ENCODE data around the gene RTN4IP1.

RTN4IP1 gene

DNA sequence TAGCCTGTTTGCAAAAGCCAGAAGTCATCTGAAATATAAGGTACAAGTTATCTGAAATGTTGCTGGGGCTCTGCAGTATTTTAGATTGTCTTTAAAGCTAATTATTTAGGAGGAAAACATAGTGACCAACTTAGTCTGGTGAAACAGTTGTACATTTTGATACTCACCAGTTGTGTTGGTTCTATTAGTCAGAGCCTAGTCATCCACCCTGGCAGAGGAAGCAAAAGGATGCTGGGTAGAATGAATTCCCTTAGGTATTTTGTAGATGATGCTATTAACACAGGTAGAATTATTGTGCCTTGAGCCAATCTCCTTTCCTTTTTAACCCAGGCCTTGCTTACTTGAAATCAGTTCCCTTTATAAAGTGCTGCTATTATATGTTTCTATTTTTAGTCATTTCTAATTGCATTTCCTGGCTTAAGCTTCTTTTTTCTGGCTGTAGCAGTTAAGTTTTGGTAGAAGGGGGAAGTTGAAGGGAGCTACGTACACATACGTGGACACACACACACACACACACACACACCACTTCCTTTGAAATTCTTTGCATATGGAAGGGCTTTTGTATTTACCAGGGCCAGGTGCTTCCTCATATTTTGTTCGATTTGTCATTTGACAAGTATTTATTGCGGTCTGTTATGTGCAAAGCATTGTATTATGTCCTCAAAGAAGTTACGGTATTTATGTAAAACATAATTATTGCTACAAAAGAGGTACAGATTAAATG is 82.4 kb downstream of the RTN4IP1 start:
- no peak for DNase-seq (ENCODE audit: low read depth)

DNA sequence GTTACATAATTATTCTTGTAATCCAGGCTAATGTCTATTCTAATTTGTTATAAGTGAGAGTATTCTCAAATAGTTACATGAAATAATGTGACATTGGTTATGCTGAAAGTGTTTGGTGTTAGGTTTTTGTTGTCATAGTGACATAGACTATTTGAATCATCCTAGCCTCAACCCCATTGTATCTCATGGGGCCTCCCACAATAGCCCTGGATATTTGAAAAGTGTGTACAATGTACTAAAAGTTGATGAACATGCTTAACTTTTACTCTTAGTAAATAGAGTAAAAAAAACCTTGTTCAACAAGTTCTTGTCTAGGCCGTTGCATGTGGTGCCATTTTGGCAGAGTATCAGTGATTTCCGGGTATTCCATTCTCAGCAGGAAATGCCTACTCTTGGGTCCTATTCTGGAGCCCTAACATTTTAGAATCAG is 83.0 kb downstream of the RTN4IP1 start:
- DNase-seq (ENCODE audit: low read depth): no peak

- no peak for DNase-seq (ENCODE audit: low read depth)
These were observed 88.4 kb downstream of the RTN4IP1 start for GRCh38 chr6:106540907-106541306.

DNA sequence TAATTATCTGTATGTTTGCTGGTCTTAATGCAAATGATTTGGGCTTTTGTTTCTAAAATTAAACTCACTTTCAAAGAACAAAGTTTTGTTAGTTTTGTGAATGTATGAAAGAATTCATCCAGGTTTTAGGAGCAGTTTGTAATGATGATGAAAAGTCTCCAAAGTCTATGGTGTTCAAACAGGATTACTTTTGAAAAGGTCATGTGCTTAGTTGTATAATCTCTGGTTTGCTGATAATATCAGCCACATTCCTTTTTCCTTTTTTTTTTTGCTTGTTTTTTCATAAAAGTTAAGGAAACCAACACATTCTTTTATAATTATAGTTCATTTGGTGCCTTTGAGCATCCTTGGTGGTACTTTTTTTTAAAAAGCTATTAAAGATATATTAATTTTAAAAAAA is 88.9 kb downstream of the RTN4IP1 start:
- no peak for DNase-seq (ENCODE audit: low read depth)

DNA sequence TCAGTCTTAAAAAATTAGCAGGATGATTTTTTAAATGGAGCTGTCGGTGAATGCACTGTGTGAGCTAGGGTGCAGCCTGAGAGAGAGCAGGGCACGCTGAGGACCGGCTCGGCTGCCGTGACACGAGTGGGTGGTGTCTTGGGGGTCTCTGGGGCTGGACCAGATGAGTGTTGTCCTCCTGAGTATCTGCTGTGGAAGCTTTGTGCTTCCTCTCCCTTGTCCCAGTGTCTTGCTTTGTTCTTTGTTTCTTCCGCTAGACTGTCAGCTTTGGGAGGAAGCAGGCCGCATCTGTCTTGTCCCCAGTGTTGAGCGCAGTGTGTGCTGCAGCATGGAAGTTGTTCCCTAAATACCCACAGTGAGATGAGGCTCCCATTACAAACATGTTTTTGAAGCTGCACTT is 89.4 kb downstream of the RTN4IP1 start:
- DNase-seq (ENCODE audit: low read depth): no peak

- DNase-seq (ENCODE audit: low read depth): no peak
These were observed 91.2 kb downstream of the RTN4IP1 start for GRCh38 chr6:106538145-106538544.

DNA sequence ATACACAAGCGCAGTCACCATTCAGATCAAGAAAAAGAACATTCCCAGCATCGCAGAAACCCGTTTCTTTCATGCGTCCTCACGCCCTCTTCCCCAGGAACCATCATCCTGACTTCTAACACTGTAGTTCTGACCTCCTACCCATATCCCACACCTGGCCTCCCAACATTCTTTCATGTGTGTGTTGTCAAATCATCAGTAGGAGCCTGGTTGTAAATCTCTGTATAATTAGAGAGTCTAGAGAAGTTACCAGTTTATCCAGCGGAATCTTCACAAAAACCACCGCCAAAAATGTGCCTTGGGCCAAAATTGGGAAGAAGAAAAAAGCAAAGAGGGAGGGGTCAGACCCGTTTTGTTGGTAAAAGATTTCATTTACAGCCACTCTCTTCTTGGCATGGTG is 91.6 kb downstream of the RTN4IP1 start:
- no peak for DNase-seq (ENCODE audit: low read depth)

GRCh38 chr6:106536851-106537250 is 92.4 kb downstream of the RTN4IP1 start:
- no peak for DNase-seq (ENCODE audit: low read depth)

DNA sequence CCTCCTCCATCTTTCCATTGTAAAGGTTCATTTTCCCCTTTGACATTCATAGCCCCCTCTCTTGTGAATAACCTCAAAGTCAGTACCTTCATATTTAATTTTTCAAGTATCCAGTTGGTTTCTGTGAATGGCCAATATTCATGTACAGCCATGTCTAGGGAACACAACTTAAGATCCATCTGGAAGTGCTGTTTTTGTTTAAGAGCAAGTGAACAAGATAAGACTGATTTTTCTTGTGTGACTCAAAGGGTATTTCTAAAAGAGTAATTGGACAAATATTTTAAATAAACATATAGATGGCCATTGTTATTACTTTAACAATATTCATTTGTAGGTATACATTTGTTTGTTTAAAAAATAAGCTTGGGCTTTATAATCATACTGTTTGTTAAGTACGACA is 92.9 kb downstream of the RTN4IP1 start:
- no peak for DNase-seq (ENCODE audit: low read depth)

DNA sequence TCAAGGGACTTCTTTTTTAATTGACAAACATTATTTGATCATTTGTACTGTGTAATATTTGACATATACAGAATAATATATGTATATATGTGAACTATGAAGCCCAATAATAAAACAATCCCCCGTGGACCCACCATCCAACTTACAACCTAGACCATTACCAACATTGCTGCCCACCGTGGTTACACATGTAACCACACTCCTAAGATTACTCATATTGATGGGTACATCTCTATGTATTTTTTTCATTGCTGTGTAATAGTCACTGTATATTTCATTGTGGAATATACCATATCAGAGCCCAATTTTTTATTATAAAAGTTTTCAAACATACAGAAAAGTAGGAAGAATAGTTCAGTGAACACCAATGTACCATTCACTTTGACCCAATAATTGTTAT is 94.3 kb downstream of the RTN4IP1 start:
- no peak for DNase-seq (ENCODE audit: low read depth)

DNA sequence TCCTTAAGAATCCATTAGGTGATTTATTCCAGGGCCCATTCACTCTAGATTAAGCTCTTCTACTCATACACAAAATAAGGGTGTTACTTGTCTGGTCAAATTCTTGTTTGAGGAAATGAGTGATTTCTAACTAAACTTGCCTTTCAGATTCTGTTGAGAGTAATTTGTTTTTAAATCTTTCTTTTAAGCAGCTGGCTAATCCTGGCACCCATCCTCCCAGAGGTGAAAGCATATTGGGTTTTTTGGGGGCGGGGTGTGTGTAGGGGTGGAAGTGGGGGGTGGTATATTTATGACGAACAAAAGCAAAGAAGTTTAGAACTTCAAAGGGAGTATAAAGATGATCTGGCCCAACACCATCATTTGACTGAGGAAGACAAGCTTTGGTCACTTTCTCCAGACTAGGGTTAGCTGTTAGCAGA is 94.7 kb downstream of the RTN4IP1 start:
- DNase-seq (ENCODE audit: low read depth): no peak

GRCh38 chr6:106534004-106534403 is 95.3 kb downstream of the RTN4IP1 start:
- DNase-seq (ENCODE audit: low read depth): no peak

- no peak for DNase-seq (ENCODE audit: low read depth)
These were observed 96.2 kb downstream of the RTN4IP1 start for GRCh38 chr6:106533054-106533453.

DNA sequence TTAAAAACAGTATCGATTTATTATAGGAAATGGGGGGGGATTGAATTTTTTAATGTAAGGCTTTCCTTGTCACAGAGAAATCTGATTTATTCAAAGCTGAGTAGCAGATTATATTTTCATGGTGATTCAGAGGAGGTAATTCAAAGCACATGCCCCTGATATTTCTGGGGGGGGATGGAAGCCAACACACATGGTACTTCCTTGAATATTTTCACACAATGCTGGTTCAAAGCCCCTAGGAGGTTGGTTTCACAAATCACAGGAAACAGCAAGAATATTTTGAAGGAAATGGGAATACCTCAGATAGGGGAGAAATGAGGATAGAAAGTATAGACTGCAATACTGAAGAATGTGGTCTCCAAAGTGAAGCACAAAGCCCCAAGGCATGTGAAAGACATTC is 98.8 kb downstream of the RTN4IP1 start:
- no peak for DNase-seq (ENCODE audit: low read depth)

DNA sequence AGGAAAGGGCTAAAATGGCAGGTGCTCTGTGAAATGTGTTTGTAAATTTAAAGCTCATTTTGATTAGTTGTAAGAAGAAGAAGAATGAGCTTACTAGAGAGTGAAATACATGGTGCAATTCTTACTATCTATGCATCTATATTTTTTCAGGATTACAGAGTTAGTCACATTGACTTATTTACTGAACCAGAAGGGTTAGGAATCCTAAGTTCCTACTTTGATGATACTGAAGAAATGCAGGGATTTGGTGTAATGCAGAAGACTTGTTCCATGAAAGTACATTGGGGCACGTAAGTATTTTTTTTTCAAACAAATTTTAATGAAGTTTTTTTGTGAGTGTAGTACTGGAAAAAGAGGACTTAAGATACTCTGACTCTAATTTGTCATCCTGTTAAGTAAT is 99.3 kb downstream of the RTN4IP1 start:
- DNase-seq (ENCODE audit: low read depth): no peak

DNA sequence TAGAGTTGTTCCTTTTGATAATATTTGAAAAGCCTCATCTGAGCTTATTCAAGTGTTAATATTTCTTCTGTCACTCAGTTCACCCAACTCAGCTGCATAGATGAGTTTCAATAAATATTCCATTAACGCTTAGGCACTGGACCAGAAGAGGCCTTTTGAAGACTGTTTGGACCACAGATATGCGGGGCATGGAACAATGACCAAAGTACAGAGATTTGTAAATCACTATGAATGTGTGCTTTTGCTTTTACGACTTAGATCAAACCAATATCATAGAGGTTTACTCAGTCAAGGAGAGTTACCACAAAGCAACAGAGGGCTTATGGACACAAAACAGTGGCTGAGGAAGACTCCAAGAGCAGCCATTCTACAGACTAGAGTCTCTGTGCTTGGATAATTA is 99.9 kb downstream of the RTN4IP1 start:
- DNase-seq (ENCODE audit: low read depth): no peak

GRCh38 chr6:106528521-106528920 is 100.8 kb downstream of the RTN4IP1 start:
- no peak for DNase-seq (ENCODE audit: low read depth)

- DNase-seq (ENCODE audit: low read depth): no peak
These were observed 101.3 kb downstream of the RTN4IP1 start for GRCh38 chr6:106527979-106528378.

GRCh38 chr6:106527117-106527516 is 102.2 kb downstream of the RTN4IP1 start:
- no peak for DNase-seq (ENCODE audit: low read depth)

- no peak for DNase-seq (ENCODE audit: low read depth)
These were observed 103.4 kb downstream of the RTN4IP1 start for GRCh38 chr6:106525882-106526275.

GRCh38 chr6:106525107-106525881 is 104.0 kb downstream of the RTN4IP1 start:
- no peak for DNase-seq (ENCODE audit: low read depth)

DNA sequence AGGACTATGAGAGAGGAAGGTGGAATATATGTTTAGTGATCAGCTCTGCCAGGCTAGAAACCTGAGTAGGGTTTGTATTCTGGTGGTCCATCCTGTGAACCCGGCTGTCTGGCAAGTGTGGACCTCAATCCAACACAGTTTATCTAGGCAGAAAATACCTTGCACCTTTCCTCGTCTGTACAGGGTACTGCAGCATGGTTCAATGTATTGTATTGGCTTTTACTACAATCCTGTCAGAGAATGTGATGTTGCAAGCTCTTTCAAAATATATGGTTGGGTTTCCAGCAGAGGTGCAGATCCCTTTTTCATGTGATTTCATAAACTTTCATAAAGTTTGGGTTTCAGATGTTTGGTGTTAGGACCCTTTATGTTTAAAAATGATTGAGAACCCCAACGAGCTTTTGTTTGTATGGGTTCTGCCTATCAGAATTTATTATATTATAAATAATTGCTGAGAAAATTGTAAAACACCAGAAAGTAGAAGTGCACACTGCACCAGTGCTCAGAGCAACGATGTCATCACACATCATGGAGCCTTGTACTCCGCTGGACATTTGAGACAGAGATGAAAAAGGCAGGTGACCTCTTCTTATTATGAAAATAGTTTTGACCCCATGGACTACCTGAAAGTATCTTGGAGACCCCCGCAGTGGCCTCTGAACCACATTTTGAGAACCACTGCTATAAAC is 106.6 kb downstream of the RTN4IP1 start:
- DNase-seq (ENCODE audit: low read depth): no peak
